Osteoblast (primary cell): ENCODE results near the gene PALD1. TPM values are rescaled to one million over a fixed set of nuclear protein-coding genes. Genes with fewer than 3 reads are reported as not detected.

ENCODE experiments used
- DNase-seq: peaks from one replicate; pipeline ENCODE4 v3.0.0; 2011; ENCODE audit warnings: low spot score, mixed read lengths; ENCODE audit not compliant: insufficient read length; ENCODE audit errors: missing footprints
- H2AFZ ChIP-seq: 2 replicates; pipeline ENCODE4 v1.6.0; 2011; ENCODE audit warnings: mild to moderate bottlenecking, low read length
- H3K27ac ChIP-seq: 2 replicates; pipeline ENCODE4 v1.5.1; 2011; ENCODE audit warnings: mild to moderate bottlenecking, low read depth, low read length, moderate library complexity
- H3K27me3 ChIP-seq: 2 replicates; pipeline ENCODE4 v1.6.0; 2012; ENCODE audit warnings: mild to moderate bottlenecking, control low read depth, inconsistent platforms, low read length, moderate library complexity; ENCODE audit not compliant: insufficient read depth
- H3K36me3 ChIP-seq: 2 replicates; pipeline ENCODE4 v1.5.1; 2011; ENCODE audit warnings: mild to moderate bottlenecking, low read length, control low read depth, moderate library complexity; ENCODE audit not compliant: insufficient read depth
- H3K4me1 ChIP-seq: 2 replicates; pipeline ENCODE4 v1.5.1; 2011; ENCODE audit warnings: mild to moderate bottlenecking, low read length, control low read depth, moderate library complexity; ENCODE audit not compliant: insufficient read depth
- H3K4me2 ChIP-seq: 2 replicates; pipeline ENCODE4 v1.6.0; 2011; ENCODE audit warnings: mild to moderate bottlenecking, low read length; ENCODE audit not compliant: insufficient read depth
- H3K4me3 ChIP-seq: fragments of 200-600 bp; sonication (generic); 3 replicates; pipeline ENCODE4 v1.5.1; 2012; ENCODE audit warnings: mild to moderate bottlenecking, low read length, inconsistent platforms; ENCODE audit not compliant: insufficient read depth
- H3K79me2 ChIP-seq: 2 replicates; pipeline ENCODE4 v1.6.0; 2012; ENCODE audit warnings: mild to moderate bottlenecking, low read length, control low read depth, inconsistent platforms; ENCODE audit not compliant: insufficient read depth
- H3K9me3 ChIP-seq: 2 replicates; pipeline ENCODE4 v1.5.1; 2011; ENCODE audit warnings: low read depth, low read length, control low read depth
- H4K20me1 ChIP-seq: 2 replicates; pipeline ENCODE4 v1.6.0; 2012; ENCODE audit warnings: mild to moderate bottlenecking, low read length, control low read depth; ENCODE audit not compliant: insufficient read depth
- CTCF ChIP-seq: IDR thresholded peaks from 2 replicates; pipeline ENCODE4 v1.5.1; 2011; ENCODE audit warnings: mild to moderate bottlenecking, low read depth, low read length, moderate library complexity; ENCODE audit errors: extremely low read depth
- total RNA-seq: library from RNA; depleted of rRNA; stranded (reverse); fragments of >200 nt; gene quantifications from 2 replicates; pipeline ENCODE4 v1.2.3, GENCODE V29; 2012

PALD1 gene
- total RNA-seq, 1 donor, result under 0.01 TPM

DNA sequence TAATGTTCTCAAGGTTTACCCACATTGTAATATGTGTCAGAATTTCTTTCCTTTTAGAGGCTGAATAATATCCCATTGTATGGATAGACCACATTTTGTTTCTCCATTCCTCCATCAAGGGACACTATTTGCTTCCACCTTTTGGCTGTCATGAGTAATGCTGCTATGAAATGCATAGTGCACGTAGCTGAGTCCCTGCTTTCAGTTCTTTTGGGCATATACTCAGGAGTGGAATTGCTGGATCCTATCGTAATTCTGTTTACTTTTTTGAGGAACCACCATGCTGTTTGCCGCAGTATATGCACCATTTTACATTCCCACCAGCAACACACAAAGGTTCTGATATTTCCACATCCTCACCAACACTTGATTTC, 64.0 kb downstream of the PALD1 start:
- Histone ChIP-seq H3K79me2 (no peaks in the 10 kb centered on the region), H3K27ac (no peak overlapping the region), H3K4me1 (no peaks in the 10 kb centered on the region), H3K36me3 (no peaks in the 10 kb centered on the region), H3K4me3 (no peak overlapping the region), H3K9me3 (no peaks in the 10 kb centered on the region), H2AFZ (no peak overlapping the region), H3K4me2 (no peak overlapping the region), H4K20me1 (no peaks in the 10 kb centered on the region), H3K27me3 (peaks cover 3% of the 10 kb centered on the region)
- peak; percentile 23 for TF ChIP-seq CTCF
- DNase-seq, result peak; percentile 54

GRCh38 chr10:70543911-70544310, 65.3 kb downstream of the PALD1 start:
- Histone ChIP-seq H3K36me3 (no peaks in the 10 kb centered on the region), H3K27me3 (peaks cover 3% of the 10 kb centered on the region), H3K4me1 (no peaks in the 10 kb centered on the region), H3K79me2 (no peaks in the 10 kb centered on the region), H3K9me3 (no peaks in the 10 kb centered on the region), H2AFZ (no peak overlapping the region), H3K4me3 (no peak overlapping the region), H3K27ac (no peak overlapping the region), H4K20me1 (no peaks in the 10 kb centered on the region), H3K4me2 (no peak overlapping the region)
- DNase-seq, result no peak
- no peak for TF ChIP-seq CTCF

DNA sequence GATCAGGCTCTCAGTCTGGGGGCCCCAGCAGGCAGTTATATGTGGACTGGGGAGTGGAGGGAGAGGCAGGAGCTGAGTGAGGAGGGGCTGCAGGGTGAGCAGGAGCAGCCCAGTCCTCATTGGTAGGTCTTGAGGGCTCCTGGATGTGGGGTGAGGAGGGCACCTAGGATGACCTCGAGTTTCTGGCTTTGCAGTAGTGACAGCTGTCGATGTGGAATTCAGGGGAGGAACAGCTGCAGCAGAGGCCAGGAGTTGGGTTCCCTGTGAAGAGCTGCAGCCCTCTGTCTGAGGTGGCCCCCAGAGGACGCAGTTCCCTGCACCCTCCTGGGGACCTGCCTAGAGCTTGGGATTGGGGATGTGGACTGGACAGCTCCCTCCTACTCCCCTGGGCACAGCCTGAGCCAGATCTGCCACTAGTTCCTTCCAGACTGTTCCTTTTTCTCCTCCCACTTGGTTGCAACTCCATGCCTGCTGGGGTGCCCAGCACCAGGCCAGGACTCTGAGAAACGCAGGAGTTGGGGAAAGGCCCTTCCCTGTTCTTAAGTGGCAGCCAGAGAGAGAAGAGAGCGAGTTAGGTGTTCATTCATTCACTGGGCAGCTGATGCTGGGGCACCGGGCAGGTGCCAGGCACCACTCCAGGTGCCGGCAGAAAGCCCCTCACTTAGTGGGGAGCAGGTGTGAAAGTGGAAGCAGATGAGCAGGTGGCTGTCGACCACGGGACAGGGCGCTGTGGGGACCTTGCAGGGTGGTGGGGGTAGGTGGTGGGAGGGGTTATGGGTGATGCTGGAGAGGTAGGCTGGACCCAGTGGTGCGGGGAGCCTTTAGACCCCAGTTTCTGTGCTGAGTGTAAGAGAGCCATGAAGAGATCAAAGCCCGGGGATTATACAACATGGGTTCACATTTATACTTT, 66.1 kb downstream of the PALD1 start:
- H3K4me3 ChIP-seq, result no peak overlapping the region
- H3K4me2 ChIP-seq, result no peak overlapping the region
- no peaks in the 10 kb centered on the region for H3K79me2 ChIP-seq
- no peaks in the 10 kb centered on the region for H3K36me3 ChIP-seq
- H3K27ac ChIP-seq, result no peak overlapping the region
- H4K20me1 ChIP-seq, result no peaks in the 10 kb centered on the region
- TF ChIP-seq CTCF, result no peak
- H3K9me3 ChIP-seq, result no peaks in the 10 kb centered on the region
- H3K27me3 ChIP-seq, result peaks cover 3% of the 10 kb centered on the region
- no peaks in the 10 kb centered on the region for H3K4me1 ChIP-seq
- DNase-seq, result peak; percentile 62
- no peak overlapping the region for H2AFZ ChIP-seq

GRCh38 chr10:70546584-70546983, 68.0 kb downstream of the PALD1 start:
- no peaks in the 10 kb centered on the region for H3K36me3 ChIP-seq
- H3K4me1 ChIP-seq, result peaks cover 5% of the 10 kb centered on the region
- H3K4me3 ChIP-seq, result no peak overlapping the region
- no peaks in the 10 kb centered on the region for H3K79me2 ChIP-seq
- no peak overlapping the region for H3K4me2 ChIP-seq
- no peaks in the 10 kb centered on the region for H3K9me3 ChIP-seq
- H3K27me3 ChIP-seq, result peaks cover 3% of the 10 kb centered on the region
- H4K20me1 ChIP-seq, result no peaks in the 10 kb centered on the region
- no peak for TF ChIP-seq CTCF
- no peak overlapping the region for H3K27ac ChIP-seq
- no peak overlapping the region for H2AFZ ChIP-seq
- DNase-seq, result no peak
